Mucosa of rectum (tissue), 2 donors: ENCODE data around the gene TUBB6.
A peak's percentile ranks its signal among the peaks of the same experiment; 100 is the strongest.

Experiments
- H3K27ac ChIP-seq, 2 donors: one replicate each; pipeline ENCODE4 v1.7.0; 2013; ENCODE audit warnings: inconsistent platforms in 2 of 2, low read depth in 2 of 2, low read length in 2 of 2
- H3K27me3 ChIP-seq, 2 donors: one replicate each; pipeline ENCODE4 v1.7.0; 2013; ENCODE audit warnings: low read length in 2 of 2; ENCODE audit not compliant: control insufficient read depth in 2 of 2, insufficient read depth in 2 of 2
- H3K36me3 ChIP-seq, 2 donors: one replicate each; pipeline ENCODE4 v1.7.0; 2013; ENCODE audit warnings: low read length in 2 of 2; ENCODE audit not compliant: control insufficient read depth in 2 of 2, insufficient read depth in 2 of 2
- H3K4me1 ChIP-seq, 2 donors: one replicate each; pipeline ENCODE4 v1.7.0; 2013; ENCODE audit warnings: low read length in 2 of 2, mild to moderate bottlenecking in 1 of 2; ENCODE audit not compliant: control insufficient read depth in 2 of 2, insufficient read depth in 2 of 2
- H3K4me3 ChIP-seq, 2 donors: one replicate each; pipeline ENCODE4 v1.7.0; 2013; ENCODE audit warnings: low read length in 2 of 2
- H3K9ac ChIP-seq, 2 donors: one replicate each; pipeline ENCODE4 v1.7.0; 2013; ENCODE audit warnings: low read length in 2 of 2, low read depth in 1 of 2, mild to moderate bottlenecking in 1 of 2
- H3K9me3 ChIP-seq, 2 donors: one replicate each; pipeline ENCODE4 v1.7.0; 2013; ENCODE audit warnings: low read length in 2 of 2; ENCODE audit not compliant: control insufficient read depth in 2 of 2
- donor health status: healthy.
- donor health status: Normal muscosa, but diverticular disease.

The TUBB6 gene

DNA sequence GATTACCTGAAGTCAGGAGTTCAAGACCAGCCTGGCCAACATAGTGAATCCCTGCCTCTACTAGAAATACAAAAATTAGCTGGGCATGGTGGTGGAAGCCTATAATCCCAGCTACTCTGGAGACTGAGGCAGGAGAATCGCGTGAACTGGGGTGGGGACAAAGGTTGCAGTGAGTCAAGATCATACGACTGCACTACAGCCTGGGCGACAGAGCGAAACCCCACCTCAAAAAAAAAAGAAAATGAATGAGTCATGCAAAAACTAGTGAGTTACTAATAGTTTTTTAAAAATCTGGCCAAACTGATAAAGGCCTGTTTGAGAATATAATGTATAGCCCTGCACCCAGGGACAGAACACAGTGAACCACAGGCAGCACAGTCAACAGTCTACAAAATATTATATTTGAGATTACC is 51.5 kb downstream of the TUBB6 start:
- H3K9ac ChIP-seq, result no peak overlapping the region
- no peaks in the 10 kb centered on the region for H3K9me3 ChIP-seq
- no peak overlapping the region for H3K4me3 ChIP-seq
- no peaks in the 10 kb centered on the region for H3K4me1 ChIP-seq
- no peaks in the 10 kb centered on the region for H3K27me3 ChIP-seq
- no peak overlapping the region for H3K27ac ChIP-seq
- peaks cover 70 to 74% of the 10 kb centered on the region in 2 donors for H3K36me3 ChIP-seq

DNA sequence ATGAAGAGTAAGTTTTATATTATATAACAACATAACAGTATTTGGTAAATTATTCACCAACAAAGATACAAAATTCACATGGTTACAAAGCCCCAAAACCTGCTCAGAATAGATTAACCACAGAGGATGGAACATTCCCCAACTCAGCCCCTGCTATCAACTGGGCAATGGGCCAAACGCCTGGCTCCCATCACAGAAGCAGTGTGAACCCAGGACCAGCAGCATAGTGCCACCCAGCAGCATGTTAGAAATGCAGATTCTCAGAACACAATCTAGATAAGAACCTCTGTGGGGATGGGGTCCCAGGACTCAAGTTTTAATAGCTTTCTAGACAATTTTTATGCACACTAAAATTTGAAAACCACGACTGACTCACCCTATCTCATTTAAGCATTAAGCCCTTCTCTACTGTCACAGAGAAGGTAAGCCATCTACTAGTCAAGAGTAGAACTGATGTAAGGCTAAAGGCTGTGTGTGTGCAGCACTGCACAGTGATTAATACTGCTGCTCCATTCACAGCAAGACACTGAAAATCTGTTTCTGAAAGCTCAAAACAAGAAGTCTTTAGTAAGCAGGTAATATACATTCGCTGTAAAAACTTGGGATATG is 53.8 kb downstream of the TUBB6 start:
- Histone ChIP-seq H3K4me1 (peaks cover 6 to 8% of the 10 kb centered on the region in 2 donors), H3K9ac (no peak overlapping the region), H3K27me3 (no peaks in the 10 kb centered on the region), H3K4me3 (no peak overlapping the region), H3K27ac (no peak overlapping the region), H3K9me3 (no peaks in the 10 kb centered on the region), H3K36me3 (peaks cover 70 to 76% of the 10 kb centered on the region in 2 donors)

DNA sequence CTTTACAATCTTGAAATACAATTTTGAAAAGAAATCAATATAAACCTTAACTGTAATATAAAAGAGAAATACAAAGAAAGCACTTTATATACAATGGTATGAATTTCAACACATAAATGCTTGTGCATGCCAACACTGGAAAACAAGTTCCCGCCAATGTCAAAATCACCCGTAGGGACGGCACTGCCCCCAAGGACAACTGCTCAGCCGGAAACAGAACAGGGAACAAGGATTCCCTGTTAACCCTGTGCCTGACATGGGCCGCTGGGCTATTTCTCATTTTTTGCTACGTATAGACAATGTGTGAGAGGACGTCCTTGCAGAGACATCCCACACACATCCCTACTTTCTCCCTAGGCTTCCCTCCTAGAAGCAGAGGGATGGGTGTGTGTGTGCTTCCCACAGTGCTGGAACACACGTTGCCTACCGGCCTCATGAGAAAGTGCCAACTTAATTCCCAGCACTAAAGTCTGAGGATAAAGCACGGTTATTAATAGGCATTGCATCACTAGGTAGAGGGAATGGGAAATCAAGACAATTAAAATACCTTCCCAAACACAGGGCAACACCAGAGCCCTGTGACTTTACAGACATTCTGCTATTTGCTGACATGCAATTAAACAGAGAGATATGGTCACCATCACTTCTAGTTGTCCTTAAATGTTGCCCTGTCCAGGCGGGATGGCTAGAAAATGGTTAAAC is 54.6 kb downstream of the TUBB6 start:
- no peak overlapping the region for H3K4me3 ChIP-seq
- peaks cover 10 to 11% of the 10 kb centered on the region in 2 donors for H3K4me1 ChIP-seq
- H3K9ac ChIP-seq, result no peak overlapping the region
- H3K27me3 ChIP-seq, result no peaks in the 10 kb centered on the region
- no peak overlapping the region for H3K27ac ChIP-seq
- H3K36me3 ChIP-seq, result peaks cover 74 to 78% of the 10 kb centered on the region in 2 donors
- H3K9me3 ChIP-seq, result no peaks in the 10 kb centered on the region

DNA sequence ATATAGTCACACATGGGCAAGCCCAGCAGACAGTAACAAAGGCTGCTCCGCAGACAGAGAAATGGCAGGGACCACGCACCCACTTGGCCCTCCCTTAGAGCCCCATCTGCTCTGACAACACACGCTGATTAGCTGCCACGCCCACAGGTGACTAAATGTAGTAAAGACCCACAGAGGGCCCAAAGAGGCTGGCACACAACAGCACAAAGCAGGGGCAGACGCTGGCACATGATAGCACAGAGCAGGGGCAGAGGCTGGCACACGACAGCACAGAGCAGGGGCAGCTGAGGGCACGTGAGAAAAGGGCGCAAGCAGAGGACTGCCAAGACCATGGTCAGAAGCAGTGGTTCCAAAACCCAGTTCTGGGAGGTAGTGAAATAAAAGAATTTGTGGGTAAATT is 58.3 kb downstream of the TUBB6 start:
- Histone ChIP-seq H3K27ac (no peak overlapping the region), H3K4me1 (peaks cover 10 to 14% of the 10 kb centered on the region in 2 donors), H3K9me3 (no peaks in the 10 kb centered on the region), H3K27me3 (no peaks in the 10 kb centered on the region), H3K9ac (no peak overlapping the region), H3K36me3 (peaks cover 50 to 64% of the 10 kb centered on the region in 2 donors), H3K4me3 (no peak overlapping the region)

DNA sequence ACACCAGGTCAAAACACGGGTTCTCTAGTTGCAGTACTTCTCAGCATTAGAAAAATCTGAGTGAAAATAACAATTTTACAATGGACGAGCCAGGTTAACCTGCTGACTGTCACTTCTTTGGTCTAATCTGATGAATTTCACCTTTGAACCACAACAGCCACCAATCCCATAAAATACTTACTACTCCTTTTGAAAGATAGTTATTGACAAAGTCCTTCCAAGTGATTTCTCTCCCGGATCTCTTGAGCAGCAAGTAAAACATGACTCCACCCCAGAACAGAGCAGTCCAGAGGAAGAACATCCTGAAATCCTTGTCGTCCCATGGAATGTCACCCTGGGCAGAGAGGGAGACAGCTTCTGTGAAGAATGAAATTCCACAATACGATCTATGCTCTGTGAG is 58.7 kb downstream of the TUBB6 start:
- peaks cover 10 to 16% of the 10 kb centered on the region in 2 donors for H3K4me1 ChIP-seq
- no peak overlapping the region for H3K9ac ChIP-seq
- no peak overlapping the region for H3K4me3 ChIP-seq
- peak overlapping the region; percentile 18 to 43 for H3K27ac ChIP-seq
- H3K9me3 ChIP-seq, result no peaks in the 10 kb centered on the region
- H3K27me3 ChIP-seq, result no peaks in the 10 kb centered on the region
- peaks cover 46 to 63% of the 10 kb centered on the region in 2 donors for H3K36me3 ChIP-seq

DNA sequence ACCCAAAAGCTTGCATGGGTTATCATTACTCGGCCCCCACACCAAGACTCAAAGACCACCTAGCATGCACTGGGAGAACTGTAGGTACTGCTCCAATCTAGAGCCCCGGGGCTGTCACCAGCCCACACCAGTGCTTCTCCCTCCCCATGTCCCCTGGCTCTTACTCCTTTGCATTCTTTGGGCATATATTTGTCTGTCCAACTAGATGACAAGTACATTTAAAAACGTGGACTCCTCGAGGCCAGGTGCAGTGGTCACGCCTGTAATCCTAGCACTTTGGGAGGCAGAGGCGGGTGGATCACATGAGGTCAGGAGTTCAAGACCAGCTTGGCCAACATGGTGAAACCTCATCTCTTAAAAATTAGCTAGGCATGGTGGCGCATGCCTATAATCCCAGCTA is 61.2 kb downstream of the TUBB6 start:
- no peak overlapping the region for H3K27ac ChIP-seq
- no peak overlapping the region for H3K9ac ChIP-seq
- H3K9me3 ChIP-seq, result no peaks in the 10 kb centered on the region
- H3K4me3 ChIP-seq, result no peak overlapping the region
- H3K4me1 ChIP-seq, result peaks cover 31 to 37% of the 10 kb centered on the region in 2 donors
- H3K36me3 ChIP-seq, result peaks cover 29 to 42% of the 10 kb centered on the region in 2 donors
- no peaks in the 10 kb centered on the region for H3K27me3 ChIP-seq

DNA sequence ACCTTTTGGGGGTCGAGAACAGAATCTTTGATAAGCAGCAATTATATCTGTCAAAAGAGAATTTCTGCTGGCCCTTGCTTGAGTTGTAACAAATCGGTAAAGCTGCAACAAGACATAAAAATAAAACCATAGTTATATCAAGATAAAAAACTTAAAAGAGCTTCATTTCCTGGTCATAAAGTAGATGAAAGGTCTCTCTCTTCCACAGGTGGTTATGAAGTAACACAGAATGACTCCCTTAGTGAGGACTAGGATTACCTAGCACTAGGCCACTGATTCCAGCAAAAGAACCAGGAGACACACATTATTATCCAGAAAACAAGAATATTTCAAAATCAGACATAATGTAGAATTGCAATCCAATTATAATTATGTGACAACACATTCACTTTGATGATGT is 63.5 kb downstream of the TUBB6 start:
- H3K27ac ChIP-seq, result peak overlapping the region; percentile 67 to 82
- peaks cover 31 to 47% of the 10 kb centered on the region in 2 donors for H3K4me1 ChIP-seq
- H3K9me3 ChIP-seq, result no peaks in the 10 kb centered on the region
- H3K36me3 ChIP-seq, result peaks cover 13 to 27% of the 10 kb centered on the region in 2 donors
- no peak overlapping the region for H3K9ac ChIP-seq
- peak overlapping the region in 1 of 2 donors; percentile 39 for H3K4me3 ChIP-seq
- H3K27me3 ChIP-seq, result no peaks in the 10 kb centered on the region

DNA sequence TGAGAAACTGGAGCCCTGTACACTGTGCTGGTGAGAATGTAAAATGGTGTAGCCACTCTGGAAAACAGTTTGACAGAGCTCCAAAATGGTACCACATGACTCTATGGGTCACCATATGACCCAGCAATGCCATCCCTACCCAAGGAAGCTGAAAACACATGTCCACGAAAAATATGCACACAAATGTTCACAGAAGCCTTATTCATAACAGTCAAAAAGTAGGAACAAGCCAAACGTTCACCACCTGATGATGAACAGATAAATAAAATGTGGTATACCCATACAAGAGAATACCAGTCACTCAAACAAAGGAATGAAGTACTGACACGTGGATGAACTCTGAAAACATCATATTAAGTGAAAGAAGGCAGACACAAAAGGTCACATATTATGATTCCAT is 64.4 kb downstream of the TUBB6 start:
- peaks cover 26 to 41% of the 10 kb centered on the region in 2 donors for H3K4me1 ChIP-seq
- no peaks in the 10 kb centered on the region for H3K27me3 ChIP-seq
- H3K36me3 ChIP-seq, result peaks cover 5 to 20% of the 10 kb centered on the region in 2 donors
- peak overlapping the region in 1 of 2 donors; percentile 7 for H3K4me3 ChIP-seq
- H3K9me3 ChIP-seq, result no peaks in the 10 kb centered on the region
- H3K27ac ChIP-seq, result peak overlapping the region; percentile 52 to 67
- H3K9ac ChIP-seq, result no peak overlapping the region

DNA sequence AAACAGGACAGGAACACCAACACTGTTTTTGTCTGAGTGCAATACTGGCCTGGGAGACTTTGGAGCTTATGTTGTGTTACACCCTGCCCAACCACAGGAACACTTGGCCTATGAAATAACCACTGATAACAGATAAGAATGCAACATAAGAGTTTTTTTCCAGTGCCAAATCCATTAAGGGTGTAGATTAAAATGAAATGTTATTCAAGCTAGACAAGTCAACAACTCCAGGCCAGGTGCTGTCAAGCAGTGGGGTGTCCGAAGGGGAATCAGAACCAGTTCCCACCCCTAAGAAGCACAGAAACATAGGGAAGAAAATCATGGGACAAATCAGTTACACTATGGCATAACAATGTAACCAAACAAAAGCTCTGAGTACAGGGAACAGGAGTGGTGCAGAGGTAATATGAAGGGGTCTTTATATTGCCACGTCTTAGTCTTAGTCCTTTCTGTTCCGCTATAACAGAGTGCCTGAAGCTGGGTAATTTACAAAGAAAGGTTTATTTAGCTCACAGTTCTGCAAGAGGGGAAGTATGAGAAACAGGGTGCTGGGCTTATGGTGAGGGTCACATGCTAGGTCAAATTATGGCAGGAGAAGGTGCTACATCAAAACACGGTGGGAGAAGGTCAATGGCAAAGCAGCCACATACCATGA is 65.2 kb downstream of the TUBB6 start:
- Histone ChIP-seq H3K36me3 (peaks cover 2 to 18% of the 10 kb centered on the region in 2 donors), H3K27me3 (no peaks in the 10 kb centered on the region), H3K9me3 (no peaks in the 10 kb centered on the region), H3K27ac (peak overlapping the region; percentile 53 to 67), H3K9ac (no peak overlapping the region), H3K4me3 (peak overlapping the region; percentile 17), H3K4me1 (peaks cover 33 to 41% of the 10 kb centered on the region in 2 donors)

DNA sequence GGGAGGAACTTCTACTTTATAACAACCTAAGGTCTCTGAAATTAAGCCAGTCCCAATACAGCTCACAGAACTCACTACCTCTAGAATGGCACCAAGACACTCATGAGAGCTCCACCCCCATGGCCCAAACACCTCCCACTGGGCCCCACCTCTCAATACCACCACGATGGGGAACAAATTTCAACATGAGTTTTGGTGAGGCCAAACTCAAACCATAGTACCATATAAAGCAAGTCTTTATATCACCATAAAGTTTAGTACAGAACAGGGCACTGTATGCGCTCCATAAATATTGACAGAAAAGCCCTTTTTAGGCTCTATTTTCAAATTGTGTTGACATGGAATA is 65.7 kb downstream of the TUBB6 start:
- Histone ChIP-seq H3K36me3 (peaks cover 0 to 13% of the 10 kb centered on the region in 2 donors), H3K9ac (peak overlapping the region in 1 of 2 donors; percentile 4), H3K27ac (peak overlapping the region; percentile 53 to 67), H3K9me3 (no peaks in the 10 kb centered on the region), H3K4me1 (peaks cover 33 to 41% of the 10 kb centered on the region in 2 donors), H3K27me3 (no peaks in the 10 kb centered on the region), H3K4me3 (peak overlapping the region in 1 of 2 donors; percentile 9)
